Naive thymus-derived CD4-positive, alpha-beta T cell (primary cell): ENCODE measurements around the gene MRC2. TPM values are rescaled to one million over a fixed set of nuclear protein-coding genes. Genes with fewer than 3 reads are reported as not detected.

ENCODE experiments used
- ATAC-seq: fragments of 150-1000 bp; cut with Tn5 transposase; 2 replicates; pipeline ENCODE4 v1.10.0; 2021; ENCODE audit warnings: mild to moderate bottlenecking, moderate library complexity
- CTCF ChIA-PET: fragments of 350-600 bp; sonication (Branson Sonifier 250); formaldehyde crosslinking; loops from one replicate; lab custom pipeline; 2021; ENCODE audit warnings: antibody characterized with exemption; lab: Charles Lee
- POLR2A ChIA-PET: fragments of 350-600 bp; sonication (Branson Sonifier 250); formaldehyde crosslinking; loops from one replicate; lab custom pipeline; 2021; ENCODE audit warnings: antibody characterized with exemption, inconsistent platforms; lab: Charles Lee
- DNase-seq, 9 donors: peaks; one replicate each; pipeline versions ENCODE4 v3.0.0 to v3.0.0-alpha.2; 2020 to 2022; ENCODE audit warnings: mixed read lengths in 1 of 9
- H3K27ac ChIP-seq: one replicate; pipeline ENCODE4 v1.7.0; 2013; ENCODE audit warnings: mild to moderate bottlenecking, low read depth, low read length, moderate library complexity
- H3K27me3 ChIP-seq, 2 donors: one replicate each; pipeline ENCODE4 v1.7.0; 2013; ENCODE audit warnings: low read length in 2 of 2, mild to moderate bottlenecking in 2 of 2, moderate library complexity in 2 of 2; ENCODE audit not compliant: control insufficient read depth in 2 of 2, insufficient read depth in 2 of 2
- H3K36me3 ChIP-seq, 3 experiments: 1 replicate in 2 of 3; 2 replicates in 1 of 3; pipeline ENCODE4 v1.7.0; 2013; ENCODE audit warnings: low read length in 3 of 3, mild to moderate bottlenecking in 3 of 3, moderate library complexity in 1 of 3; ENCODE audit not compliant: insufficient read depth in 3 of 3, control insufficient read depth in 2 of 3
- H3K4me1 ChIP-seq, 2 donors: one replicate each; pipeline ENCODE4 v1.7.0; 2013; ENCODE audit warnings: low read length in 2 of 2, mild to moderate bottlenecking in 2 of 2, moderate library complexity in 1 of 2; ENCODE audit not compliant: control insufficient read depth in 2 of 2, insufficient read depth in 2 of 2
- H3K4me3 ChIP-seq: 2 replicates; pipeline ENCODE4 v1.7.0; 2013; ENCODE audit warnings: mild to moderate bottlenecking, low read length
- H3K9me3 ChIP-seq, 3 experiments: 1 replicate in 2 of 3; 2 replicates in 1 of 3; pipeline ENCODE4 v1.7.0; 2013; ENCODE audit warnings: low read length in 3 of 3; ENCODE audit not compliant: control insufficient read depth in 2 of 3
- H3K27ac Mint-ChIP-seq, 9 donors: one replicate each; pipeline ENCODE4 v1.8.0; 2020 to 2022; ENCODE audit warnings: mixed read lengths in 9 of 9, mild to moderate bottlenecking in 8 of 9, moderate library complexity in 5 of 9, inconsistent platforms in 2 of 9
- H3K27me3 Mint-ChIP-seq, 5 donors: one replicate each; pipeline ENCODE4 v1.8.0; 2021 to 2022; ENCODE audit warnings: mixed read lengths in 5 of 5, mild to moderate bottlenecking in 1 of 5
- H3K36me3 Mint-ChIP-seq, 5 donors: one replicate each; pipeline ENCODE4 v1.8.0; 2020 to 2022; ENCODE audit warnings: mixed read lengths in 5 of 5, mild to moderate bottlenecking in 3 of 5, inconsistent platforms in 1 of 5
- H3K4me1 Mint-ChIP-seq, 7 donors: one replicate each; pipeline ENCODE4 v1.8.0; 2020 to 2022; ENCODE audit warnings: mixed read lengths in 7 of 7, mild to moderate bottlenecking in 3 of 7, inconsistent platforms in 1 of 7
- H3K4me3 Mint-ChIP-seq, 10 donors: one replicate each; pipeline ENCODE4 v1.8.0; 2020 to 2022; ENCODE audit warnings: mild to moderate bottlenecking in 10 of 10, mixed read lengths in 10 of 10, moderate library complexity in 6 of 10, inconsistent platforms in 2 of 10
- H3K9me3 Mint-ChIP-seq, 11 donors: one replicate each; pipeline ENCODE4 v1.8.0; 2020 to 2022; ENCODE audit warnings: mixed read lengths in 11 of 11, mild to moderate bottlenecking in 4 of 11, inconsistent platforms in 1 of 11, moderate library complexity in 1 of 11
- intact Hi-C, 2 donors: fragments of 100-400 bp; cut with micrococcal nuclease; formaldehyde crosslinking; loops; one replicate each; pipeline ENCODE4 v1.15.1; 2023
- polyA plus RNA-seq, 2 donors: library from polyadenylated mRNA; unstranded; fragments of 300-500 nt; fragmentation: Illumina TruSeq; gene quantifications; one replicate each; pipeline ENCODE4 v1.2.3, GENCODE V29; 2021
- total RNA-seq, 6 experiments: library from RNA in 5 of 6; stranded (reverse) in 5 of 6; gene quantifications; 1 replicate in 5 of 6; 2 replicates in 1 of 6; pipeline ENCODE4 v1.2.3 and lab custom pipeline; 2021 to 2026

MRC2 gene
- total and polyA plus RNA-seq, 7 experiments from 2014 or later = 0.11 to 3.4 (median 2.2) TPM

GRCh38 chr17:62641153-62641552 is 13.7 kb downstream of the MRC2 start:
- POLR2A ChIA-PET = no interaction called here
- CTCF ChIA-PET = no interaction called here

GRCh38 chr17:62641951-62642350 is 14.5 kb downstream of the MRC2 start:
- Mint-ChIP-seq H3K27me3 (peaks cover 0 to 49% (median 0%) of the 10 kb centered on the region in 5 donors), H3K36me3 (no peaks in the 10 kb centered on the region), H3K4me1 (peaks cover 0 to 5% (median 2%) of the 10 kb centered on the region in 7 donors), H3K9me3 (no peaks in the 10 kb centered on the region), H3K27ac (no peak overlapping the region), H3K4me3 (no peak overlapping the region)
- POLR2A ChIA-PET = no interaction called here
- Histone ChIP-seq H3K27ac (no peak overlapping the region), H3K36me3 (no peaks in the 10 kb centered on the region), H3K9me3 (no peaks in the 10 kb centered on the region), H3K4me1 (no peaks in the 10 kb centered on the region), H3K4me3 (no peak overlapping the region), H3K27me3 (no peaks in the 10 kb centered on the region)
- intact Hi-C loops = no loop called here
- ATAC-seq (no peak), DNase-seq (no peak)
- CTCF ChIA-PET = no interaction called here

More at GRCh38 chr17:62641153-62641552, 13.7 kb downstream of the MRC2 start:
- DNase-seq (no peak), ATAC-seq (no peak)
- Mint-ChIP-seq H3K27me3 (peaks cover 0 to 42% (median 0%) of the 10 kb centered on the region in 5 donors), H3K36me3 (no peaks in the 10 kb centered on the region), H3K4me1 (peaks cover 0 to 5% (median 2%) of the 10 kb centered on the region in 7 donors), H3K4me3 (no peak overlapping the region), H3K27ac (no peak overlapping the region), H3K9me3 (no peaks in the 10 kb centered on the region)
- intact Hi-C loops = no loop called here
- H3K27ac ChIP-seq = no peak overlapping the region
- H3K4me3 ChIP-seq = no peak overlapping the region
- no peaks in the 10 kb centered on the region for H3K36me3 ChIP-seq
- H3K4me1 ChIP-seq = no peaks in the 10 kb centered on the region
- H3K9me3 ChIP-seq = no peaks in the 10 kb centered on the region
- no peaks in the 10 kb centered on the region for H3K27me3 ChIP-seq

- Mint-ChIP-seq H3K36me3 (no peaks in the 10 kb centered on the region), H3K4me3 (no peak overlapping the region), H3K4me1 (peaks cover 0 to 5% (median 2%) of the 10 kb centered on the region in 7 donors), H3K27ac (no peak overlapping the region), H3K9me3 (no peaks in the 10 kb centered on the region), H3K27me3 (peaks cover 0 to 58% (median 0%) of the 10 kb centered on the region in 5 donors)
- CTCF ChIA-PET = no interaction called here
- H3K27ac ChIP-seq = no peak overlapping the region
- no peaks in the 10 kb centered on the region for H3K36me3 ChIP-seq
- ATAC-seq (no peak), DNase-seq (no peak)
- no peak overlapping the region for H3K4me3 ChIP-seq
- H3K27me3 ChIP-seq = no peaks in the 10 kb centered on the region
- H3K4me1 ChIP-seq = no peaks in the 10 kb centered on the region
- intact Hi-C loops = no loop called here
- H3K9me3 ChIP-seq = no peaks in the 10 kb centered on the region
- POLR2A ChIA-PET = no interaction called here
Measured at GRCh38 chr17:62643496-62643895, 16.0 kb downstream of the MRC2 start.

- ChIA-PET POLR2A (no interaction called here), CTCF (no interaction called here)
- Histone ChIP-seq H3K27ac (no peak overlapping the region), H3K36me3 (no peaks in the 10 kb centered on the region), H3K27me3 (no peaks in the 10 kb centered on the region), H3K4me3 (no peak overlapping the region), H3K4me1 (no peaks in the 10 kb centered on the region), H3K9me3 (no peaks in the 10 kb centered on the region)
- H3K27ac Mint-ChIP-seq = no peak overlapping the region
- ATAC-seq (no peak), DNase-seq (no peak)
- intact Hi-C loops = no loop called here
- peaks cover 0 to 5% (median 2%) of the 10 kb centered on the region in 7 donors for H3K4me1 Mint-ChIP-seq
- H3K9me3 Mint-ChIP-seq = no peaks in the 10 kb centered on the region
- no peak overlapping the region for H3K4me3 Mint-ChIP-seq
- H3K27me3 Mint-ChIP-seq = peaks cover 0 to 69% (median 0%) of the 10 kb centered on the region in 5 donors
- H3K36me3 Mint-ChIP-seq = no peaks in the 10 kb centered on the region
Measured at GRCh38 chr17:62644487-62645173, 17.2 kb downstream of the MRC2 start.

GRCh38 chr17:62648251-62648955 is 20.9 kb downstream of the MRC2 start:
- H3K27me3 ChIP-seq = no peaks in the 10 kb centered on the region
- Mint-ChIP-seq H3K27me3 (peaks cover 0 to 75% (median 0%) of the 10 kb centered on the region in 5 donors), H3K4me3 (no peak overlapping the region), H3K27ac (no peak overlapping the region), H3K4me1 (peaks cover 4 to 18% (median 13%) of the 10 kb centered on the region in 7 donors), H3K9me3 (no peaks in the 10 kb centered on the region), H3K36me3 (no peaks in the 10 kb centered on the region)
- intact Hi-C loops = no loop called here
- no peaks in the 10 kb centered on the region for H3K9me3 ChIP-seq
- POLR2A ChIA-PET = interaction anchor here (0.6 kb wide), 1 partner anchor 8 kb away, joined by 3 read pairs; no protein-coding TSS in a partner anchor
- CTCF ChIA-PET = no interaction called here
- H3K4me1 ChIP-seq = peaks cover 1 to 8% of the 10 kb centered on the region in 2 donors
- DNase-seq (no peak), ATAC-seq (no peak)
- no peak overlapping the region for H3K27ac ChIP-seq
- no peak overlapping the region for H3K4me3 ChIP-seq
- H3K36me3 ChIP-seq = peaks cover 0 to 6% (median 0%) of the 10 kb centered on the region in 3 experiments

- peaks cover 0 to 77% (median 0%) of the 10 kb centered on the region in 5 donors for H3K27me3 Mint-ChIP-seq
- H3K36me3 ChIP-seq = peaks cover 0 to 6% (median 0%) of the 10 kb centered on the region in 3 experiments
- no peak for DNase-seq
- ATAC-seq = no peak
- H3K4me3 Mint-ChIP-seq = peak overlapping the region in 1 of 10 donors; percentile 5
- peaks cover 7 to 12% of the 10 kb centered on the region in 2 donors for H3K4me1 ChIP-seq
- no peak overlapping the region for H3K27ac Mint-ChIP-seq
- H3K27ac ChIP-seq = no peak overlapping the region
- peaks cover 7 to 23% (median 17%) of the 10 kb centered on the region in 7 donors for H3K4me1 Mint-ChIP-seq
- no peaks in the 10 kb centered on the region for H3K9me3 ChIP-seq
- H3K36me3 Mint-ChIP-seq = no peaks in the 10 kb centered on the region
- H3K27me3 ChIP-seq = no peaks in the 10 kb centered on the region
- no peaks in the 10 kb centered on the region for H3K9me3 Mint-ChIP-seq
- no peak overlapping the region for H3K4me3 ChIP-seq
- ChIA-PET CTCF (no interaction called here), POLR2A (interaction anchor here (0.6 kb wide), 1 partner anchor 7 kb away, joined by 3 read pairs; no protein-coding TSS in a partner anchor)
- intact Hi-C loops = no loop called here
Measured at GRCh38 chr17:62648956-62649294, 21.5 kb downstream of the MRC2 start.
